ENCODE data around the gene RNASE8. TPM values are rescaled to one million over a fixed set of nuclear protein-coding genes. Genes with fewer than 3 reads are reported as not detected.

The RNASE8 gene
- total RNA-seq, 1 donor from 2014 or later = not detected

DNA sequence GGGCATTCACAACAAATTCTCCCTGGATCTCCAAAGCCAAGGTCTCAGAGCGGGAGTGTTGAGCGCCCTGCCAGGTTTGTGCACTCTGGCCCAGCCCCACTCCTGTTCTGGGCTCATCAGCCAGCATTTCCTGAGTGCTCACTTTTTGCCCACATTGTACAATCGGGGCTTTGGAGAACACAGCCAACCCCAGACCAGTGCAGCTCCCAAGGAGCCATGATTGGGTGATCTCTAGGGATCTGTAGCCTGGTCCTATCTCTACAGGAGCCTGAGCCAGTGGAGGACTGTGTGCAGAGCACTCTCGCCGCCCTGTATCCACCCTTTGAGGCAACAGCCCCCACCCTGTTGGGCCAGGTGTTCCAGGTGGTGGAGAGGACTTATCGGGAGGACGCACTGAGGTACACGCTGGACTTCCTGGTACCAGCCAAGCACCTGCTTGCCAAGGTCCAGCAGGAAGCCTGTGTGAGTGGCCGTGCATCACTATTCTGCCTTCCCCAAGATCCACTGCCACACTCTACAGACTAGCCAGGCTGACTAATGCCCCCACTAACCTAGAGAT is 15.2 kb downstream of the RNASE8 start:
- DNase-seq (ENCODE audit: low spot score) = no peak

DNA sequence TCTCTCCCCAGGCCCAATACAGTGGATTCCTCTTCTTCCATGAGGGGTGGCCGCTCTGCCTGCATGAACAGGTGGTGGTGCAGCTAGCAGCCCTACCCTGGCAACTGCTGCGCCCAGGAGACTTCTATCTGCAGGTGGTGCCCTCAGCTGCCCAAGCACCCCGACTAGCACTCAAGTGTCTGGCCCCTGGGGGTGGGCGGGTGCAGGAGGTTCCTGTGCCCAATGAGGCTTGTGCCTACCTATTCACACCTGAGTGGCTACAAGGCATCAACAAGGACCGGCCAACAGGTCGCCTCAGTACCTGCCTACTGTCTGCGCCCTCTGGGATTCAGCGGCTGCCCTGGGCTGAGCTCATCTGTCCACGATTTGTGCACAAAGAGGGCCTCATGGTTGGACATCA is 16.3 kb downstream of the RNASE8 start:
- DNase-seq (ENCODE audit: low spot score) = no peak

DNA sequence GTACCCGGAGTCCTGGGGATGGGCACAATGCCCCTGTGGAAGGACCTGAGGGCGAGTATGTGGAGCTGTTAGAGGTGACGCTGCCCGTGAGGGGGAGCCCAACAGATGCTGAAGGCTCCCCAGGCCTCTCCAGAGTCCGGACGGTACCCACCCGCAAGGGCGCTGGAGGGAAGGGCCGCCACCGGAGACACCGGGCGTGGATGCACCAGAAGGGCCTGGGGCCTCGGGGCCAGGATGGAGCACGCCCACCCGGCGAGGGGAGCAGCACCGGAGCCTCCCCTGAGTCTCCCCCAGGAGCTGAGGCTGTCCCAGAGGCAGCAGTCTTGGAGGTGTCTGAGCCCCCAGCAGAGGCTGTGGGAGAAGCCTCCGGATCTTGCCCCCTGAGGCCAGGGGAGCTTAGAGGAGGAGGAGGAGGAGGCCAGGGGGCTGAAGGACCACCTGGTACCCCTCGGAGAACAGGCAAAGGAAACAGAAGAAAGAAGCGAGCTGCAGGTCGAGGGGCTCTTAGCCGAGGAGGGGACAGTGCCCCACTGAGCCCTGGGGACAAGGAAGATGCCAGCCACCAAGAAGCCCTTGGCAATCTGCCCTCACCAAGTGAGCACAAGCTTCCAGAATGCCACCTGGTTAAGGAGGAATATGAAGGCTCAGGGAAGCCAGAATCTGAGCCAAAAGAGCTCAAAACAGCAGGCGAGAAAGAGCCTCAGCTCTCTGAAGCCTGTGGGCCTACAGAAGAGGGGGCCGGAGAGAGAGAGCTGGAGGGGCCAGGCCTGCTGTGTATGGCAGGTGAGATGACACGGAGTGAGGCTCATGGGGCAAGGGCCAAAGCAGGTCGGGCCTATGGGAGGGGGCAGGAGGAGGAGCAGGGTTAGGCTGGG is 17.0 kb downstream of the RNASE8 start:
- no peak for DNase-seq (ENCODE audit: low spot score)

DNA sequence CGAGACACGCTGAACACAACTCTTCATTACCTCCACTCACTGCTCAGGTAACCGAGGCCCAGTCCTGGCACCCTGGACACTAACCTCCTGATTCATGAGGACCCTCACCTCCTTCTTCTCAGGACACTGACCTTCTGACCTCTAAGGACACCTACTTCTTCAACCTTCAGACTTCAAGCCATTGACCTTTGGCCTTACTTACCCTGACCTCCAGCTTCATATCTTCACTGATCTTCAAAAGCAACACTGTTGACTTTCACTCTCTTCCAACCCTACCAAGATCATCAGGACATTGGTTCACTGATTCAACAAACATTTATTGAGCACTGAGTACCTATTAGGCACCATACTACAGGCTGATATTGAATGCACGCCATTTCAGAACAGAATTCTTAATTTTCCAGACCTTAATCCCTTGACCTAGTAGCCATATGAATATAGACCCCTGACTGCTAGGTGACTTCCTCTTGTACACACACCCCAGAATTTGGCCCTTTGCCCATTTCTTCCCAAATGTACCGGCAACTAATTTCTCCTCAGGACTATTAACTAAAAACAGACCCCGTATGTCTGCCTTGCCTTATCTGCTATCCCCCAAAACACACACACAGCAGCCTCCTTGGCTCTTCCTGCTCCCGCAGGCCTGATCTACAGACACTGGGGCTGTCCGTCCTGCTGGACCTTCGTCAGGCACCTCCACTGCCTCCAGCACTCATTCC is 18.3 kb downstream of the RNASE8 start:
- no peak for DNase-seq (ENCODE audit: low spot score)

DNA sequence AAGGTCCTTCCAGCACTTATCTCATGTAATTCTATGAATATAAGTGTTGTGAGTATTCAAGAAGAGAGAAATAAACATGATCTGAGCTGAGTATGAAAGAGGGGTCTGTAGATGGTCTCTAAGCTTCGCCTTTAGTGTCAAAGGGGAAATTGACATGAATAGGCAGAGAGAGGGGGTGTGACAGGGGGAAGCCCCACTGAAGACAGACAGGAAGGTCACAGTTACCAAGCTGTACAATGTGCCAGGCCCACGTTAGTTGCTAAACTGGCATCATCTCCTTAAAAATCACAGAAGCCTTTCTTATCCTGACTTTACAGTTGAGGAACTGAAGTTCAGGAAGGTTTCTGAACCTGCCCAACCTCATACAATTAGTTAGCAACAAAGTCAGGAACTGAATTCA is 20.1 kb downstream of the RNASE8 start:
- no peak for DNase-seq (ENCODE audit: low spot score)

DNA sequence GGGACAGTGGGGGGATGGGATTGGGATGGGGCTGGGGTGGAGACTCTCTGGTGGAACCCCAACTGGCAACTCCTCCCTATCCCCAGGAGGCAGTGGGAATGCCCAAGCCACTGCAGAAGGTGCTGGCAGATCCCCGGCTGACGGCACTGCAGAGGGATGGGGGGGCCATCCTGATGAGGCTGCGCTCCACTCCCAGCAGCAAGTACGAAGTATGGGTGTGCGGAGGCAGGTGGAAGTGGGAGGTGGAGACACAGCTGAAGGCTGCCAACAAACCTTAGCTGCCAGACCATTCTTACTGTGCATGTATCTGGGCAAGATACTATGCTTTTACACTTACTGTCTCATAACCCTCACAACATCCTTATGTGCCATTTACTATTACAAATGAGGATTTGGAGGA is 20.7 kb downstream of the RNASE8 start:
- DNase-seq (ENCODE audit: low spot score) = no peak

DNA sequence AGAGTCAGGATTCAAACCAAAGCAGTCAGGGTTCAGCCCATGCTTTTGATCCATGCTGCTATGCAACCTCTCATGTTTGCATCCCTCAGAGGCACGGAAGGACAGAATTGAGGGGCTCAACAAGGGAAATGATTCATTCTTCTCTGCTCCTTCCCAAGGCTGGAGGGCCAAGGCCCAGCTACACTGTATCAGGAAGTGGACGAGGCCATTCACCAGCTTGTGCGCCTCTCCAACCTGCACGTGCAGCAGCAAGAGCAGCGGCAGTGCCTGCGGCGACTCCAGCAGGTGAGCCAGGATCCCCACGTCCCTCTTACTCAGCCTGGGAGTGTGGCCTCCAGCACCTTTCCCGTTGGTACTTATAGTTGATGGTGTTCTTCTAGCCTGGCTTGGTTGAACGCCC is 21.1 kb downstream of the RNASE8 start:
- DNase-seq (ENCODE audit: low spot score) = no peak

DNA sequence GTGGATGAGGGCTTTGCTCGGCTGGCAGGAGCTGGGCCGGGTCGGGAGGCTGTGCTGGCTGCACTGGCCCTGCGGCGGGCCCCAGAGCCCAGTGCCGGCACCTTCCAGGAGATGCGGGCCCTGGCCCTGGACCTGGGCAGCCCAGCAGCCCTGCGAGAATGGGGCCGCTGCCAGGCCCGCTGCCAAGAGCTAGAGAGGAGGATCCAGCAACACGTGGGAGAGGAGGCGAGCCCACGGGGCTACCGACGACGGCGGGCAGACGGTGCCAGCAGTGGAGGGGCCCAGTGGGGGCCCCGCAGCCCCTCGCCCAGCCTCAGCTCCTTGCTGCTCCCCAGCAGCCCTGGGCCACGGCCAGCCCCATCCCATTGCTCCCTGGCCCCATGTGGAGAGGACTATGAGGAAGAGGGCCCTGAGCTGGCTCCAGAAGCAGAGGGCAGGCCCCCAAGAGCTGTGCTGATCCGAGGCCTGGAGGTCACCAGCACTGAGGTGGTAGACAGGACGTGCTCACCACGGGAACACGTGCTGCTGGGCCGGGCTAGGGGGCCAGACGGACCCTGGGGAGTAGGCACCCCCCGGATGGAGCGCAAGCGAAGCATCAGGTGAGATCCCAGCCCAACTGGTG is 24.0 kb downstream of the RNASE8 start:
- no peak for DNase-seq (ENCODE audit: low spot score)

DNA sequence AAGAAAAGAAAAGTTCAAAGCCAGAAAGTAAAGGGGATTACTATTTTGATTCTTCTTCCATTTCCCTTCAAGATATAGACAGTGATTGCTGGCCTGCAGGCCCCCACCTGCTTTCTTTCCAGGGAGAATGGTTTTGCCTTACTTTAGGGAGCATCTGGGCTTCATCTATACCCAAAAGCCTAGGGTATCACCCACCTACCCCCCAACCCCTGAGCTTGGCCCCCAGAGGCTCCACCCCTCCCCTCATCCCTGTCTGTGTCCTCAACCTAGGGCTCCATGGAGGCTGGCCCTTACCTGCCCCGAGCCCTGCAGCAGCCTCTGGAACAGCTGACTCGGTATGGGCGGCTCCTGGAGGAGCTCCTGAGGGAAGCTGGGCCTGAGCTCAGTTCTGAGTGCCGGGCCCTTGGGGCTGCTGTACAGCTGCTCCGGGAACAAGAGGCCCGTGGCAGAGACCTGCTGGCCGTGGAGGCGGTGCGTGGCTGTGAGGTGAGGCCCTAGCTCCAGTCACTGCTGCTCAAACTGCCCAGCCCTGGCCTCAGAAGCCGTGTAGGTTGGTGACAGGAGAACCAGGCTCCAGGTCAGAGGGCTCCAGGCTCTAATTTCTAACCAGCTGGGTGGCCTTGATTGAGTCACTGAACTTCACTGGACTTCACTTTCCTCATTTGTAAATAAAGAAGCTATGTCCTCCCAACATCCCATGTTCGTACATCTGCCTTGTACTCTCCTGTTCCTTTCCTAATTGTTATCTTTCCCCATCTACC is 26.1 kb downstream of the RNASE8 start:
- no peak for DNase-seq (ENCODE audit: low spot score)

DNA sequence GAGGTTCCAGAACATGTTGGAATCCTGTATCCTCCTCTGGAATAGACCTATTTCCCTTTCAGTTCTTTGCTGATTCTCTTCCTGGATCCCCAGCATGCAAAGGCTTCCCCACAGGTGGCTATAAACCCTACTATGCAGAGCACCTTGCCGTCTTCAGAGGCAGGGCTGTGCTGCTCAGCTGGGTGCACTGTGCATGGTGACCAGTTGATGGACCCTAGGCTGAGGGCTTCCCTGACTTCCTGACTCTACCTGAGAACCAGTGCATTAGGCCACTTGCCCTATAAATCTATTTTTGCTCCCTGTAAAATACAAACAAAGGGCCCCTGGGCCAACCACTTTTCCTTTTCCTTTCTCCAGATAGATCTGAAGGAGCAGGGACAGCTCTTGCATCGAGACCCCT is 26.8 kb downstream of the RNASE8 start:
- DNase-seq (ENCODE audit: low spot score) = no peak

DNA sequence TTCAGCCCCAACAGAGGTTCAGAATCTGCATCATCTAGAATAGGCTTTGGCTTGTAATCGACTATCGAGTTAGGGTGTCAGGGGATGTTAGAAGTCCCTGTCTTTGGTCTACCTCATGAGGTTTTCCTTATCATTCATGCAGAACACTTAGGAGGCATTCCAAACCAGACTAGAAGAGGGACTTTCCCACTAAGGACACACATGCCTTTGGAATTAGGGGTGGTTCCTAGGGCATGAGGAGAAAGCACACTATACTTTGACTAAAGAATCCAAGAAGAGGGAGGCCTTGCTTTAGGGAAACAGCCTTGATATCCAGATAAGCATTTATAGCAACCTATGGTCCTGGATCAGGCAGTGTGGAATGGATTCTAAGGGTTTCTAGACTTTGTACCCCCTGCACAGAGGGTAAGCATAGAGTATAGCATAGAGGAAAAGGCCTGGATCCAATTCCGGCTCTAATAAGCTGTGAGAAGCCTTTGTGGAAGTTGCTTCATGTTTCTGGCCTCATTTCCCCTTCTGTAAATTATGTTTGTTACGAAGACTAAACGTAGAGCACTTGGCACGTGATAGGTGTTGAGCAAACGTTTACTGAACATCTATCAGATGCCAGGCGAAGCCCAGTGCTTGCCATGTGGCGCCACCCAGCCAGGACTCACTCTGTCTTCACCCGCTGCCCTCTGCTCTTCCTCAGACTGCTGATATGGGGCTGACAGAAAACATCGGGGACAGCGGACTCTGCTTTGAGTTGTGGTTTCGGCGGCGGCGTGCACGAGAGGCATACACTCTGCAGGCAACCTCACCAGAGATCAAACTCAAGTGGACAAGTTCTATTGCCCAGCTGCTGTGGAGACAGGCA is 27.6 kb downstream of the RNASE8 start:
- DNase-seq (ENCODE audit: low spot score) = no peak

DNA sequence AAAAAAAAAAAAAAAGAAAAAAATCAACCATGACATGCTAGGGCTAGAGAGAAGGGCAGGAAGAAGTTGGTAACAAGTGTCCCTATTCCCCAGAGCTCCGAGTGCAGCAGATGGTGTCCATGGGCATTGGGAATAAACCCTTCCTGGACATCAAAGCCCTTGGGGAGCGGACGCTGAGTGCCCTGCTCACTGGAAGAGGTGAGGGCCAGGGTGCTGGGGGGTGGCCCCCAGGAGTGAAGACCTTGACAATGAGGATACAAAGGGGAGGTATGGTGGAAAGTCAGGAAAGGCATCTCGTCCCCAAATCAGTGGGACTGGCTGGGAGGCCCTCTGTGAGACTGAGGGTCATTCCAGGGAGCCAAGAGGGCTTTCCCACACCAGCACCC is 29.3 kb downstream of the RNASE8 start:
- no peak for DNase-seq (ENCODE audit: low spot score)

DNA sequence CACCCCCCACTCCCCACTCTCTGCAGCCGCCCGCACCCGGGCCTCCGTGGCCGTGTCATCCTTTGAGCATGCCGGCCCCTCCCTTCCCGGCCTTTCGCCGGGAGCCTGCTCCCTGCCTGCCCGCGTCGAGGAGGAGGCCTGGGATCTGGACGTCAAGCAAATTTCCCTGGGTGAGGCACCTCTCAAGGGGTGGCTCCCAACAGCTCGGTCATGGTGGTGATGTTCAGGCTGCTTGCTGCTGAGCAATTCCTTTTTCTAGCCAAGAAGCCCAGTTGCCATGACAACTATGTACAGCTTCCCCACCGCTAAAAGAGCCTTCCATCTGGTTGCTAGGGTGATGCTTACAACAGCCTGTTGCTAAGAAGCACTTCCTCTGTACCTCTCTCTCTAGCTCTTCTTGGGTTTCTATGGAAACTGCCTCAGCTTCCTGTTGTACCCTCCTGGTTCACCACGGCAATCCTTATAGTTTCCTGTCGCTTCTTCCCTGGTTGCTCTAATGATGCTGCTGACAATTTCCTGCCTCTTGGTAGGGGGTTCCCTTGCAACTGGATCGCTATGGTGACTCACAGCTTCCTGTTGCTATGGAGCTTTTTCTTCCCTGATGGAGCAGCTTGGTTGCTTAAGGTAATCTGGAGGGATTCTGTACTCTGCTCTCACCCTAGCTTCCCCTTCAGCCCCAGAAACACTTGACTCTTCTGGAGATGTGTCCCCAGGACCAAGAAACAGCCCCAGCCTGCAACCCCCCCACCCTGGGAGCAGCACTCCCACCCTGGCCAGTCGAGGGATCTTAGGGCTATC is 29.9 kb downstream of the RNASE8 start:
- no peak for DNase-seq (ENCODE audit: low spot score)

DNA sequence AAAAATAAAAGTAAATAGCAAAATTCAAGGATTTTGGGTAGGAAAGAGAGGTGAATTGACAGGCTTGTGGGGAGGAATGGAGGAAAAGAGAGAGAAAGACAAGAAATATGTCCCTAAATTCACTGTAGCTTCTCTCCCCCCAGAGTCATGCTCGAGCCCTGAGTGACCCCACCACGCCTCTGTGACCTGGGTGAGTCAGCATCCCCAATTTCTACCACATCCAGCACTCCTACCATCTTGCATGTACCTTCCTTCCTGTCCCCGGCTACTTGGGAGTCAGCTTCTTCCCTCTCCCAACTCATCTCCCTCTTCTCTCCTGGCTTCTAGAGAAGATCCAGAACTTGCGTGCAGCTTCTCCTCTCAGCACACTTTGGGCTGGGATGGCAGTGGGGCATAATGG is 31.1 kb downstream of the RNASE8 start:
- DNase-seq (ENCODE audit: low spot score) = no peak

DNA sequence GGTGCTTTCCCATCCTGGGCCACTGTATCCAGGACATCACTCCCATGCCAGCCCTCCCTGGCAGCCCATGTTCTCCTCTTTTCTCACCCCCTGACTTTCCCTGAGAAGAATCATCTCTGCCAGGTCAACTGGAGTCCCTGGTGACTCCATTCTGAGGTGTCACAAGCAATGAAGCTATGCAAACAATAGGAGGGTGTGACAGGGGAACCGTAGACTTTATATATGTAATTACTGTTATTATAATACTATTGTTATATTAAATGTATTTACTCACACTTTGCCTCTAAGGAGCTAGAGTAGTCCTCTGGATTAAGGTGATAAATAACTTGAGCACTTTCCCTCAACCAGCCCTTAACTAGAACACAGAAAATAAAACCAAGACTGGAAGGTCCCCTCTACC is 31.6 kb downstream of the RNASE8 start:
- DNase-seq (ENCODE audit: low spot score) = no peak

DNA sequence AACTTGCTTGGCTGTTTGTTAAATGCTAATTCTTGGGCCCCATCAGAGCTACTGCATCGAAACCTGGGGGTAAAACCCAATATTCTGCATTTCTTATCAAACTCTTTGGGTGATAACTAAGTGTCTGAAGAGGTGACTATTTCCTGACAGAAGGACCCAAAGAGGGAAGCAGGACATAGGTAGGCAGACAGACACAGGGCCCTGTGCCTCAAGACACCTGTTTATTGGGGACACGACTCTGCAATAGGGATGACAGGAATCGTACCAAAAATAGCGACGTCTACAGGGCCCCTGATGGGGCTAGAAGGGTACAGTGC is 32.2 kb downstream of the RNASE8 start:
- DNase-seq (ENCODE audit: low spot score) = no peak

DNA sequence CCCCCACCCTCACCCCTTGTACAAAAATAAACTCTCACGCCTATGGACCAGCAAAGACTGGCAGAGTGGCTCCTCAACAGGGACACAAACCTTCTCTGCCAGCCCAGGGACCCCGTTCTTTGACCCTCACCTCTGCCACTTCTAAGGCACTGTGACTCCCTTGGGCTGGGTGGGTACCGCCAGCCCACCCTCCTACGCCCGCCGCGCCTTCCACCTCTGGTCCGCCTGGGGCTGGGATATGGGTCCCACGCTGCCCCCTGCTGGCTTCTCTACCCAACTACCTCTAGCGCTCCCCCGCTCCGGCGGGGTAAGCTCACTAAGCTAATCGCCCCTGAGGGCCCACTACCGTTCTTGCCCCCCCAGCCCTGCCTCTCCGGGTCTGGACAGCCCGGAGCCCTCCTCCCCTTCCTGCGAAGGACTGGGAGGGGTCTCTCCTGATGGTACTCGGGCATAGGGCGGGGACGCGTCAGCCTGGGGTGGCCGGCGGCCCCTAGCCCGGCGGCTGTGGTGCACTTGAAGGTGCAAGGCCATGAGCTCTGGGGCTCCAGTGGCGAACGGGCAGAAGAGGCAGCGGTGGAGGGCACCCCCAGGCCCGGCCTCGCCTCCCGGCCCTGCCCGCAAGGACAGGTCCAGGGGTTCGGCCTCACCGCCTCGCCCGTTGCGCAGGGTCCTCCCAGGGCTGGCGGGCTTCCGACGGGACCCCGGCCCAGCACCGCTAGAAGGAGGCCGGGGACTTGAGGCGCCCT is 32.7 kb downstream of the RNASE8 start:
- DNase-seq (ENCODE audit: low spot score) = no peak

DNA sequence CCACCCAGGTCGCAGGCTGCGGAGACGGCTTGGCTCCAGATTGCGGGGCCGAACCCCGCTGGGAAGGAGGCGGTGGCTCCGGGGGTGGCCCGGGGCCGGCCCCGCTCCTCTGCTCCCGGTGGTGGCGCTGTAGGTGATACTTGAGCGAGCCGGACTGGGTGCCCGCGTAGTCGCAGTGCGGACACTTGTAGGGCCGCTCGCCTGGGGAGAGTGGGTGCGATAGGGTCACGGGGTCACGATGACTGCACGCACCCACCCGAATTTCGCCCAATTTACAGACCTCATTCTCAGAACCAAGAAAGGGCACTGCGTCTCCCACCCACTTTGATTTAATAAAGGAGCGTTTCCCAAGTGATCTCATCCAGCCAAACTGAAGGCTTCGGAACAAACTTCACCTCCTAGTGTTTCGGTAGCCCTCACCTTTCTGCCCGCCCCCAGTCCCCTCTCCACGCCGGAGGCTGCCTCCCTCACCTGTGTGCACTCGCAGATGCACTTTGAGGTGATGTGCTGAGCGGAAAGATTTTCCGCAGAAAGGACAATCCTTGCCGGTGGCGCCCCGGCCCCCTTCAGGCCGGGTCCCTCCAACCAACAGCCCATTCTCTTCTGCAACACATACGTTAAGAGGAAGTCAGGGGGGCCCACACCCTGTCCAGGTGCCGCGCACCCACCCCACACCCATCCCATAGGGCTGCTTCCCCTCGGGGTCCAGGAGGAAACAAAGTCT is 33.5 kb downstream of the RNASE8 start:
- DNase-seq (ENCODE audit: low spot score) = no peak

DNA sequence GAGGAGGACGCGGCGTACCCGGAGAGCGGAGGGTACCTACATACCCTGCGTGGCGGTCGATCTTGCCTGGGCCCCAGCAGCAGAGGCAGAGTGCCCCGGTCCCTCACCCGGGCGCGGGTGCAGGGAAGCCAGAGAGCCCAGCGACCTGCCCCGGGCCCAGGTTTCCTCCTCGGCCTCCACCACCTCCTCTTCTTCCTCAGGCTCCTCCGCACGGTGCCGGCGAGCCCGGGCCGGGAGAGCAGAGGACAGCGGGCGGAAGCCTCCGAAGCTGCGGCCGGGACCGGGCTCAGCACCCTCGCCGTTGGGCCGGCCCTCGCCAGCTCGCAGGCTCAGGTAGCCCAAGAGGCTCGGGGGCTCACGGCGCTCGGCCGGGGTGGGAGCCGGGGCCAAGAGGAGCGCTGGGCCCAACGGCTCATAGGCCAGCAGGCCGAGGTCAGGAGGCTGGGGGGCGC is 34.2 kb downstream of the RNASE8 start:
- DNase-seq (ENCODE audit: low spot score) = no peak

Measured in ureter (tissue), 1 donor.